Natural killer cell treated with Interleukin-12 subunit alpha and Interleukin-12 subunit beta and Interleukin-15 and Interleukin-18, amount 100 ng/mL, for 72 hours (primary cell): ENCODE measurements around the gene CBLL2. TPM values are rescaled to one million over a fixed set of nuclear protein-coding genes. Genes with fewer than 3 reads are reported as not detected.
"Not testable (repeated sequence)": the region's sequence is repeated elsewhere in the genome, so short reads cannot be mapped to it uniquely, and the experiment has no call there.

ENCODE experiments used
- ATAC-seq, 2 donors: fragments of 150-1000 bp; cut with Tn5 transposase in 1 of 2; sonication (Bioruptor Pico), chemical (Tn5 transposase) in 1 of 2; 2 replicates each; pipeline ENCODE4 v1.10.0; 2021
- DNase-seq: peaks from one replicate; pipeline ENCODE4 v3.0.0; 2022; ENCODE audit warnings: low spot score
- H3K27ac Mint-ChIP-seq, 2 donors: 1 replicate in 1 of 2; 2 replicates in 1 of 2; pipeline ENCODE4 v1.8.0; 2022; ENCODE audit warnings: mixed read lengths in 2 of 2, mild to moderate bottlenecking in 1 of 2, moderate library complexity in 1 of 2
- H3K27me3 Mint-ChIP-seq, 2 donors: 1 replicate in 1 of 2; 2 replicates in 1 of 2; pipeline ENCODE4 v1.8.0; 2022; ENCODE audit warnings: mixed read lengths in 2 of 2
- H3K36me3 Mint-ChIP-seq: one replicate; pipeline ENCODE4 v1.8.0; 2022; ENCODE audit warnings: mixed read lengths
- H3K4me1 Mint-ChIP-seq, 2 donors: 1 replicate in 1 of 2; 2 replicates in 1 of 2; pipeline ENCODE4 v1.8.0; 2022; ENCODE audit warnings: low read depth in 2 of 2, mixed read lengths in 2 of 2, mild to moderate bottlenecking in 1 of 2
- H3K4me3 Mint-ChIP-seq: one replicate; pipeline ENCODE4 v1.8.0; 2022; ENCODE audit warnings: mixed read lengths
- H3K9me3 Mint-ChIP-seq: 2 replicates; pipeline ENCODE4 v1.8.0; 2022; ENCODE audit warnings: mixed read lengths
- total RNA-seq, 2 donors: library from RNA; stranded (reverse); gene quantifications; one replicate each; pipeline ENCODE4 v1.2.3, GENCODE V29; 2022

CBLL2 gene, protein sequence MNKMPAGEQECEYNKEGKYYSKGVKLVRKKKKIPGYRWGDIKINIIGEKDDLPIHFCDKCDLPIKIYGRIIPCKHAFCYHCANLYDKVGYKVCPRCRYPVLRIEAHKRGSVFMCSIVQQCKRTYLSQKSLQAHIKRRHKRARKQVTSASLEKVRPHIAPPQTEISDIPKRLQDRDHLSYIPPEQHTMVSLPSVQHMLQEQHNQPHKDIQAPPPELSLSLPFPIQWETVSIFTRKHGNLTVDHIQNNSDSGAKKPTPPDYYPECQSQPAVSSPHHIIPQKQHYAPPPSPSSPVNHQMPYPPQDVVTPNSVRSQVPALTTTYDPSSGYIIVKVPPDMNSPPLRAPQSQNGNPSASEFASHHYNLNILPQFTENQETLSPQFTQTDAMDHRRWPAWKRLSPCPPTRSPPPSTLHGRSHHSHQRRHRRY
- total RNA-seq, result not detected

DNA sequence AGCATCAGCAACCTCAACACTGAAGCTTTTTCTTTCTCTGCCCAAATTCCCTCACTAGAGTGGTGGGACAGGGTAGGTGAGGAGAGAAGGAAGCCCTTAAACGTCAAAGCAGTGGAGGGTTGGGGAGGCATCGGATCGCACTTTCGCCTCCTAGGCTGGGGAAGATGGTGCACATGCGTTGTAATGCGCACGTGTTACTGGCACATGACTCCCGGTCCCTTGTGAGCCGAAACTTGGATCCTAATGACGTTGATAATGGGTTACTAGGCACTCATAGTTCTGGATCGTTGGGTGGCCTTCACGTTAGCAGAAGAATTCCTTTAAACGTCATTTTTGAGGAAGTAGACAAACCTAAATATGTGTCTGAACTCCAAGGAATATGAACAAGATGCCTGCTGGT is at the start of gene CBLL2:
Gene CBLL2 (plus strand): TSS at position 301 of the 400 bp plus-strand sequence. CDS start 79 bp downstream, at position 380.
- H3K36me3 Mint-ChIP-seq, result no peaks in the 10 kb centered on the region
- no peak within 1 kb of the TSS for H3K4me3 Mint-ChIP-seq
- no peak within 1 kb of the TSS for H3K27ac Mint-ChIP-seq
- H3K9me3 Mint-ChIP-seq, result peaks cover 5% of the 10 kb centered on the region
- H3K4me1 Mint-ChIP-seq, result no peaks in the 10 kb centered on the region
- DNase-seq (no peak), ATAC-seq (no peak)
- H3K27me3 Mint-ChIP-seq, result peaks cover 0 to 6% of the 10 kb centered on the region in 2 donors

DNA sequence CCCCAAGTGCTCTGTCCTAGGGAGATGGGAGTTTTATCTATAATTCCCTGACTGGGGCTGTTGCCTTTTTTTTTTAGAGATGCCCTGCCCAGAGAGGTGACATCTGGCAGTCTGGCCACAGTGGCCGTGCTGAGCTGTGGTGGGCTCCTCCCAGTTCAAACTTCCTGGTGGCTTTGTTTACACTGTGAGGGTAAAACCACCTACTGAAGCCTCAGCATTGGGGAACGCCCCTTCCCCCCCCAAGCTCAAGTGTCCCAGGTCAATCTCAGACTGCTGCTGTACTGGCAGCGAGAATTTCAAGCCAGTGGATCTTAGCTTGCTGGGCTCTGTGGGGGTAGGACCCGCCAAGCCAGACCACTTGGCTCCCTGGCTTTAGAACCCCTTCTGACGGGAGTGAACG is 38.3 kb upstream of the CBLL2 start:
- H3K27ac Mint-ChIP-seq, result no peak overlapping the region
- peaks cover 3% of the 10 kb centered on the region for H3K9me3 Mint-ChIP-seq
- DNase-seq (no peak), ATAC-seq (no peak)
- H3K4me3 Mint-ChIP-seq, result no peak overlapping the region
- peaks cover 0 to 11% of the 10 kb centered on the region in 2 donors for H3K27me3 Mint-ChIP-seq
- H3K36me3 Mint-ChIP-seq, result no peaks in the 10 kb centered on the region
- H3K4me1 Mint-ChIP-seq, result no peaks in the 10 kb centered on the region

DNA sequence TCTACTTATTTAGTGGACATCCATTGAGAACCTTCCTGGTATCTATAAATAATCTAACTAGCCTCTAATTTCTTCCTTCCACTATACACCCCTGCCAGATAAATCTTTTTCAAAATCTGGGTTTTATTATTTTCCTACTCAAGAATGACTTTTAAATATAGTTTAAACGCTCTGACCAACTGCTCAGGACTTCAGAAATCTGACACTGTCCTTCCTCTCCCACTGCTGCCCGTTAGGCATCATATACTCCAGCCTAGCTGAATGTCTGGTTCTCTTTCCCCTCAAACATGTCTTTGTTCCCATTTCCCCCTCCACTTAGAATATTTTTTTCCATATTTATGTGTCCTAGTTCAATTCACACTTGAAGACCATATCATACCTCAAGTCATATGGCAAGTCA is 35.2 kb upstream of the CBLL2 start:
- Mint-ChIP-seq H3K27me3 (peaks cover 0 to 7% of the 10 kb centered on the region in 2 donors), H3K9me3 (peaks cover 7% of the 10 kb centered on the region), H3K4me3 (no peak overlapping the region), H3K27ac (no peak overlapping the region), H3K36me3 (no peaks in the 10 kb centered on the region), H3K4me1 (no peaks in the 10 kb centered on the region)
- ATAC-seq (no peak), DNase-seq (no peak)

DNA sequence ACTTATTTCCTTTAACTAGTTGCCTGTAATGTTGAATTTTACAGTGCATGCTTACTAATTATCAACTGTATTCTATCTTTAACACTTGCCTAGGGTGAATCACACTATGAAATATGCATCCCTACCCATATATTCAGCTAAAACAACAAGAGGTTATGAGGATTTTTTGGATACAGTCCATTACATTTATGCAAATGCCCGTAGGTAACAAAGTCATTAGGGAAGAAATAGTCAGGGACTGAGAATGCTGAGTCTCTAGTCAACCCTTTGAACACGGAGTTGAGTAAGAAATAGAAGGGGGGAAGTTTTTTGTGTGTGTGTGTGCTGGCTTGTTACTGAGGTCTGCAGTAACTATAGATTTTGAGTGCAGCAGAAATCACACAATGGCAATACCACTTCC is 26.1 kb upstream of the CBLL2 start:
- Mint-ChIP-seq H3K9me3 (no peaks in the 10 kb centered on the region), H3K27ac (no peak overlapping the region), H3K27me3 (no peaks in the 10 kb centered on the region)

GRCh38 chrX:22247169-22247568 is 25.5 kb upstream of the CBLL2 start:
- Mint-ChIP-seq H3K9me3 (no peaks in the 10 kb centered on the region), H3K27ac (no peak overlapping the region), H3K4me3 (no peak overlapping the region), H3K27me3 (no peaks in the 10 kb centered on the region), H3K36me3 (no peaks in the 10 kb centered on the region), H3K4me1 (no peaks in the 10 kb centered on the region)
- DNase-seq, result no peak
- ATAC-seq, result no peak

More for the DNA sequence above, 26.1 kb upstream of the CBLL2 start:
- no peak overlapping the region for H3K4me3 Mint-ChIP-seq
- ATAC-seq, result no peak
- H3K36me3 Mint-ChIP-seq, result no peaks in the 10 kb centered on the region
- DNase-seq, result no peak
- H3K4me1 Mint-ChIP-seq, result no peaks in the 10 kb centered on the region

- ATAC-seq (no peak), DNase-seq (no peak)
- no peak overlapping the region for H3K27ac Mint-ChIP-seq
Measured at GRCh38 chrX:22248401-22248800, 24.3 kb upstream of the CBLL2 start.

GRCh38 chrX:22249371-22249770 is 23.3 kb upstream of the CBLL2 start:
- H3K9me3 Mint-ChIP-seq, result no peaks in the 10 kb centered on the region
- ATAC-seq (no peak), DNase-seq (no peak)
- H3K4me3 Mint-ChIP-seq, result no peak overlapping the region
- H3K4me1 Mint-ChIP-seq, result no peaks in the 10 kb centered on the region
- H3K27me3 Mint-ChIP-seq, result no peaks in the 10 kb centered on the region
- H3K36me3 Mint-ChIP-seq, result no peaks in the 10 kb centered on the region
- H3K27ac Mint-ChIP-seq, result no peak overlapping the region

More at GRCh38 chrX:22248401-22248800, 24.3 kb upstream of the CBLL2 start:
- no peaks in the 10 kb centered on the region for H3K9me3 Mint-ChIP-seq
- no peaks in the 10 kb centered on the region for H3K36me3 Mint-ChIP-seq
- no peak overlapping the region for H3K4me3 Mint-ChIP-seq
- no peaks in the 10 kb centered on the region for H3K27me3 Mint-ChIP-seq
- no peaks in the 10 kb centered on the region for H3K4me1 Mint-ChIP-seq

DNA sequence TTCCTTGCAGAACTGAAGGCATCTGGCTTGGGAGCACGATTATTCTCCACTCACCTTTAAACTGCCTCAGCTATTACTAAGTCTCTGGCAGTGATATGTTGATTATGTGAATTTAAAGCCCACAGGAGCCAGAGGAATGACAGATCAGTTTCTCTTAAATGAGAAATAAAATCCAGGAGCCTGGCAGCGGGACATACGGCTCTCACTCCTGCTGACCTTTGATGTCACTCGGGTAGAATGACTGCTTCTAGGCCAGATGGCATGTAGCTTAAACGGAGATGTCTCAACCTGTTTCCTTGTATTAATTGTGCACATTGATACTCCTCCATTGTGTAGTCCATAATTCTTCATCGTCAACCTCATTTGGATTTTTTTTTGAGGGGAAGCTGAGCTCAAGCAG is 4.0 kb upstream of the CBLL2 start:
- no peaks in the 10 kb centered on the region for H3K27me3 Mint-ChIP-seq
- no peaks in the 10 kb centered on the region for H3K36me3 Mint-ChIP-seq
- peaks cover 5% of the 10 kb centered on the region for H3K9me3 Mint-ChIP-seq
- no peak overlapping the region for H3K4me3 Mint-ChIP-seq
- no peak overlapping the region for H3K27ac Mint-ChIP-seq
- ATAC-seq (no peak), DNase-seq (no peak)
- H3K4me1 Mint-ChIP-seq, result no peaks in the 10 kb centered on the region

GRCh38 chrX:22273714-22274317 is 1.1 kb downstream of the CBLL2 start:
- DNase-seq, result no peak
- H3K4me1 Mint-ChIP-seq, result no peaks in the 10 kb centered on the region
- no peak overlapping the region for H3K4me3 Mint-ChIP-seq
- peaks cover 0 to 6% of the 10 kb centered on the region in 2 donors for H3K27me3 Mint-ChIP-seq
- H3K9me3 Mint-ChIP-seq, result peaks cover 5% of the 10 kb centered on the region
- H3K27ac Mint-ChIP-seq, result no peak overlapping the region
- no peaks in the 10 kb centered on the region for H3K36me3 Mint-ChIP-seq
- no peak for ATAC-seq

GRCh38 chrX:22276781-22277180 is 4.1 kb downstream of the CBLL2 start:
- DNase-seq (no peak), ATAC-seq (no peak)
- Mint-ChIP-seq H3K27me3 (peaks cover 0 to 6% of the 10 kb centered on the region in 2 donors), H3K4me3 (no peak overlapping the region), H3K36me3 (no peaks in the 10 kb centered on the region), H3K27ac (no peak overlapping the region), H3K4me1 (no peaks in the 10 kb centered on the region), H3K9me3 (peaks cover 3% of the 10 kb centered on the region)

- peaks cover 0 to 10% of the 10 kb centered on the region in 2 donors for H3K27me3 Mint-ChIP-seq
- H3K4me1 Mint-ChIP-seq, result no peaks in the 10 kb centered on the region
- no peaks in the 10 kb centered on the region for H3K36me3 Mint-ChIP-seq
- ATAC-seq (no peak), DNase-seq (no peak)
- H3K27ac Mint-ChIP-seq, result no peak overlapping the region
- no peak overlapping the region for H3K4me3 Mint-ChIP-seq
- H3K9me3 Mint-ChIP-seq, result peaks cover 6% of the 10 kb centered on the region
Measured at GRCh38 chrX:22278375-22278774, 5.7 kb downstream of the CBLL2 start.

GRCh38 chrX:22289209-22289608 is 16.5 kb downstream of the CBLL2 start:
- not testable (repeated sequence) for H3K4me1 Mint-ChIP-seq, ATAC-seq, H3K27ac Mint-ChIP-seq, H3K4me3 Mint-ChIP-seq, DNase-seq, H3K36me3 Mint-ChIP-seq
- peaks cover 12% of the 10 kb centered on the region for H3K9me3 Mint-ChIP-seq
- H3K27me3 Mint-ChIP-seq, result peaks cover 0 to 11% of the 10 kb centered on the region in 2 donors

DNA sequence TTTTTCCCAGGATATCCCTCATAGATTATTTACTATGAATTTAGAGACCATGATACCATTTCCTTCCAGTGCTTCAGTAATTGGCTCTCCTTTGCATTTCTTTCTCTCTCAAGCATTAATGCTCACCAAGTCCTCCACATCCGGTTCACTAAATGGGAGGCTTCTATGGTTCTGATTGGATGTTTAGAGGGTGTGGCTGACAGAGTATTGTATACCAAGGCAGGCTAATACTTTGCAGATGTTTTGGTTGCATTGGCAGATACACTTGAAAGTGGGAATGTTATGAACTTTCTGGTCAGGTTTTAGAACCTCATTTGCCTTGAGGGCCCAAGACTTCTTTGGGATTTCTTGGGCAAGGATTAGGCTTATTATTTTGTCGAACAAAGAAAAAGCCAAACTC is 24.2 kb downstream of the CBLL2 start:
- H3K9me3 Mint-ChIP-seq, result peaks cover 3% of the 10 kb centered on the region
- DNase-seq, result no peak
- H3K4me3 Mint-ChIP-seq, result no peak overlapping the region
- H3K36me3 Mint-ChIP-seq, result no peaks in the 10 kb centered on the region
- no peak for ATAC-seq
- H3K27ac Mint-ChIP-seq, result no peak overlapping the region
- H3K27me3 Mint-ChIP-seq, result peaks cover 0 to 4% of the 10 kb centered on the region in 2 donors
- no peaks in the 10 kb centered on the region for H3K4me1 Mint-ChIP-seq

GRCh38 chrX:22300130-22300529 is 27.4 kb downstream of the CBLL2 start:
- DNase-seq, result no peak
- no peak overlapping the region for H3K4me3 Mint-ChIP-seq

More at GRCh38 chrX:22300130-22300529, 27.4 kb downstream of the CBLL2 start:
- no peaks in the 10 kb centered on the region for H3K4me1 Mint-ChIP-seq
- peaks cover 0 to 2% of the 10 kb centered on the region in 2 donors for H3K27me3 Mint-ChIP-seq
- ATAC-seq, result no peak
- no peak overlapping the region for H3K27ac Mint-ChIP-seq
- H3K9me3 Mint-ChIP-seq, result no peaks in the 10 kb centered on the region
- no peaks in the 10 kb centered on the region for H3K36me3 Mint-ChIP-seq
